ENCODE data around the gene RNF175. TPM values are rescaled to one million over a fixed set of nuclear protein-coding genes. Genes with fewer than 3 reads are reported as not detected.

Gene RNF175
- polyA plus RNA-seq, 1 experiment = not detected

- no peaks in the 10 kb centered on the region for H3K27me3 ChIP-seq (ENCODE audit: control insufficient read depth, insufficient read depth, low read length)
- ChIA-PET CTCF (interaction anchor here (1.4 kb wide), 1 partner anchor 31 kb away, joined by 3 read pairs; no protein-coding TSS in a partner anchor), POLR2A (no interaction called here)
- H3K4me3 ChIP-seq (ENCODE audit: low read depth, low read length) = no peak overlapping the region
- H3K27ac ChIP-seq (ENCODE audit: low read depth, low read length) = no peak overlapping the region
- DNase-seq (ENCODE audit: low read depth, low spot score) = no peak
- TF ChIP-seq CTCF (IDR thresholded peaks at IDR 0.05; ENCODE audit: low read depth, low read length) = no peak
- no peaks in the 10 kb centered on the region; the same call in 1 of the 2 replicates for H3K9me3 ChIP-seq (ENCODE audit: control insufficient read depth, insufficient read depth, low read length)
Measured at GRCh38 chr4:153781280-153781679, 21.5 kb upstream of the RNF175 start.

- ChIA-PET CTCF (interaction anchor here (1.4 kb wide), 1 partner anchor 30 kb away, joined by 3 read pairs; no protein-coding TSS in a partner anchor), POLR2A (no interaction called here)
- no peaks in the 10 kb centered on the region for H3K27me3 ChIP-seq (ENCODE audit: control insufficient read depth, insufficient read depth, low read length)
- TF ChIP-seq CTCF (IDR thresholded peaks at IDR 0.05; ENCODE audit: low read depth, low read length) = no peak
- no peak for DNase-seq (ENCODE audit: low read depth, low spot score)
- no peaks in the 10 kb centered on the region; the same call in 1 of the 2 replicates for H3K9me3 ChIP-seq (ENCODE audit: control insufficient read depth, insufficient read depth, low read length)
- H3K27ac ChIP-seq (ENCODE audit: low read depth, low read length) = no peak overlapping the region
- H3K4me3 ChIP-seq (ENCODE audit: low read depth, low read length) = no peak overlapping the region
Measured at GRCh38 chr4:153780876-153781275, 21.1 kb upstream of the RNF175 start.

GRCh38 chr4:153780221-153780620, 20.4 kb upstream of the RNF175 start:
- Histone ChIP-seq H3K4me3 (ENCODE audit: low read depth, low read length) (no peak overlapping the region), H3K27ac (ENCODE audit: low read depth, low read length) (no peak overlapping the region), H3K9me3 (ENCODE audit: control insufficient read depth, insufficient read depth, low read length) (no peaks in the 10 kb centered on the region; the same call in 1 of the 2 replicates), H3K27me3 (ENCODE audit: control insufficient read depth, insufficient read depth, low read length) (no peaks in the 10 kb centered on the region)
- no peak for TF ChIP-seq CTCF (IDR thresholded peaks at IDR 0.05; ENCODE audit: low read depth, low read length)
- no peak for DNase-seq (ENCODE audit: low read depth, low spot score)
- ChIA-PET CTCF (interaction anchor here (1.4 kb wide), 1 partner anchor 30 kb away, joined by 3 read pairs; no protein-coding TSS in a partner anchor), POLR2A (no interaction called here)

GRCh38 chr4:153778383-153778782, 18.6 kb upstream of the RNF175 start:
- Histone ChIP-seq H3K27me3 (ENCODE audit: control insufficient read depth, insufficient read depth, low read length) (no peaks in the 10 kb centered on the region), H3K9me3 (ENCODE audit: control insufficient read depth, insufficient read depth, low read length) (no peaks in the 10 kb centered on the region; the same call in 1 of the 2 replicates), H3K4me3 (ENCODE audit: low read depth, low read length) (no peak overlapping the region), H3K27ac (ENCODE audit: low read depth, low read length) (no peak overlapping the region)
- no peak for TF ChIP-seq CTCF (IDR thresholded peaks at IDR 0.05; ENCODE audit: low read depth, low read length)
- ChIA-PET CTCF (no interaction called here), POLR2A (no interaction called here)
- no peak for DNase-seq (ENCODE audit: low read depth, low spot score)

- Histone ChIP-seq H3K9me3 (ENCODE audit: control insufficient read depth, insufficient read depth, low read length) (no peaks in the 10 kb centered on the region; the same call in 1 of the 2 replicates), H3K4me3 (ENCODE audit: low read depth, low read length) (no peak overlapping the region), H3K27ac (ENCODE audit: low read depth, low read length) (no peak overlapping the region), H3K27me3 (ENCODE audit: control insufficient read depth, insufficient read depth, low read length) (no peaks in the 10 kb centered on the region)
- CTCF ChIA-PET = interaction anchor here (1.1 kb wide), 1 partner anchor 27 kb away, joined by 3 read pairs; no protein-coding TSS in a partner anchor
- no peak for DNase-seq (ENCODE audit: low read depth, low spot score)
- POLR2A ChIA-PET = no interaction called here
- TF ChIP-seq CTCF (IDR thresholded peaks at IDR 0.05; ENCODE audit: low read depth, low read length) = no peak
Measured at GRCh38 chr4:153777421-153777820, 17.6 kb upstream of the RNF175 start.

Measured in AG04450 (cell line).